HG03135 (cell line): ENCODE data around the gene ASNSD1.

ENCODE experiments used
- ATAC-seq: cut with Tn5 transposase; IDR thresholded peaks from one replicate; pipeline ENCODE4 v1.9.1; 2021; ENCODE audit warnings: mild to moderate bottlenecking, moderate library complexity; ENCODE audit not compliant: unreplicated experiment

Gene ASNSD1

GRCh38 chr2:189661148-189661956 lies at the start of gene ASNSD1:
ASNSD1 (plus strand) TSS chr2:189661459; CDS start chr2:189666133, 4,674 bp downstream.
- ATAC-seq = peak; percentile 97

GRCh38 chr2:189613077-189613636 lies 48.1 kb upstream of the ASNSD1 start:
- no peak for ATAC-seq

- no peak for ATAC-seq
Measured at GRCh38 chr2:189613650-189614420, 47.4 kb upstream of the ASNSD1 start.

GRCh38 chr2:189614585-189614984 lies 46.7 kb upstream of the ASNSD1 start:
- no peak for ATAC-seq

GRCh38 chr2:189618197-189618596 lies 43.1 kb upstream of the ASNSD1 start:
- ATAC-seq = no peak

- ATAC-seq = no peak
Measured at GRCh38 chr2:189621781-189622180, 39.5 kb upstream of the ASNSD1 start.

GRCh38 chr2:189623049-189623448 lies 38.2 kb upstream of the ASNSD1 start:
- ATAC-seq = no peak

GRCh38 chr2:189624648-189625355 lies 36.5 kb upstream of the ASNSD1 start:
- ATAC-seq = no peak

GRCh38 chr2:189625636-189626035 lies 35.6 kb upstream of the ASNSD1 start:
- no peak for ATAC-seq

- no peak for ATAC-seq
Measured at GRCh38 chr2:189627789-189628188, 33.5 kb upstream of the ASNSD1 start.

- no peak for ATAC-seq
Measured at GRCh38 chr2:189628817-189629530, 32.3 kb upstream of the ASNSD1 start.

- ATAC-seq = no peak
Measured at GRCh38 chr2:189629531-189630453, 31.5 kb upstream of the ASNSD1 start.

GRCh38 chr2:189631849-189632248 lies 29.4 kb upstream of the ASNSD1 start:
- no peak for ATAC-seq

GRCh38 chr2:189633392-189633811 lies 27.9 kb upstream of the ASNSD1 start:
- no peak for ATAC-seq

- no peak for ATAC-seq
Measured at GRCh38 chr2:189635353-189635752, 25.9 kb upstream of the ASNSD1 start.

GRCh38 chr2:189638301-189639006 lies 22.8 kb upstream of the ASNSD1 start:
- ATAC-seq = no peak

GRCh38 chr2:189639007-189639609 lies 22.2 kb upstream of the ASNSD1 start:
- ATAC-seq = no peak

GRCh38 chr2:189641002-189641401 lies 20.3 kb upstream of the ASNSD1 start:
- no peak for ATAC-seq
